Measurements from ENCODE around the gene TTC21B.
A peak's percentile ranks its signal among the peaks of the same experiment; 100 is the strongest.
"Not testable (repeated sequence)": the region's sequence is repeated elsewhere in the genome, so short reads cannot be mapped to it uniquely, and the experiment has no call there.

The TTC21B gene

DNA sequence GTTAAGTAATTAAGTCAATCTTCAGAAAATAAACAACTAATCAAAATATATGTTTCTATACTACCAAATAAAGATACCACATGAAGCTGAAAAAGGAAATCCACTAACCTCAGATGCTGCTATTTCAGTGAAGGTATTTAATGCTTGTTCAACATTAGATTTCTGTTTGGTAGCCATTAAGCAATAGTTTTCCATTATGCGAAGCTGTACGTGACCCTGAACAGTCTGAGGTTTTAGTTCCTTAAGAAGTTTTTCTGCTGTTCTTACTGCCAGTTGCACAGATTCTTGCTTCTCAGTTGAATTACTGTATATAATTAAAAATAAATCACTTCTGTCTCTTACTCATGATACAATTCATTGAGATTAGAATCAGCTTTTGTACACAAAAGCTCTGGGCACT lies 65.4 kb downstream of the TTC21B start:
- DNase-seq (ENCODE audit: low spot score) (no peak), FAIRE-seq (no peak)

DNA sequence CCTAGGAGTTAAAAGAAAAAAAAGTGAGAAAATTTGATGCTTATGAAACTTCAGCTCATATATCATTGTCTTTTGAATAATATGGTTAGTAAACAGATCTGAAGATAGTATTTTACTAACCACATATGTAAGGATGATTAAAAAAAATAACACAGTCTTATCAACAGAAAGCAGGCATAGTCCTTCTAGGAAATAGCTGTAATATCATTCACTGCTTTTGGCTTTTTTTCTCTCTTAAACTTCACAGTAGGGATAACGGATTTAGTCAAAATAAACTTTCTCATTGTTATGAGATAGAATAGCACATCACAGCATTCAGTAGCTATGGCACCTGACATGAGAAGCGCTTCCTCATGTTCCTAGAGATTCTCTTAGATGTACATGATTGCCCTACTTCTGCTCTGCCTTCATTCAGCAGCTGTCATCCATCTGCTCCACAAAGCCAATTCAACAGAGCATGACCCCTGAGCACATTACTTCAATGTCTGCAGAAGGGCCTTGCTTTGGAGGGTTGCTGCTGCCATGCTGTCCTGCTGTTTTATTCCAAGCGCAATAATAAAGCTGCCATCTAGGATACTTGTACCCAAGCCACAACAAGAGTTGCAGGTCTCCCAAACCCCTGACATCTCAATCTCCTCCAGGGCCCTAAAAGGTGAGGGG lies 67.0 kb downstream of the TTC21B start:
- FAIRE-seq (no peak), DNase-seq (ENCODE audit: low spot score) (no peak)

DNA sequence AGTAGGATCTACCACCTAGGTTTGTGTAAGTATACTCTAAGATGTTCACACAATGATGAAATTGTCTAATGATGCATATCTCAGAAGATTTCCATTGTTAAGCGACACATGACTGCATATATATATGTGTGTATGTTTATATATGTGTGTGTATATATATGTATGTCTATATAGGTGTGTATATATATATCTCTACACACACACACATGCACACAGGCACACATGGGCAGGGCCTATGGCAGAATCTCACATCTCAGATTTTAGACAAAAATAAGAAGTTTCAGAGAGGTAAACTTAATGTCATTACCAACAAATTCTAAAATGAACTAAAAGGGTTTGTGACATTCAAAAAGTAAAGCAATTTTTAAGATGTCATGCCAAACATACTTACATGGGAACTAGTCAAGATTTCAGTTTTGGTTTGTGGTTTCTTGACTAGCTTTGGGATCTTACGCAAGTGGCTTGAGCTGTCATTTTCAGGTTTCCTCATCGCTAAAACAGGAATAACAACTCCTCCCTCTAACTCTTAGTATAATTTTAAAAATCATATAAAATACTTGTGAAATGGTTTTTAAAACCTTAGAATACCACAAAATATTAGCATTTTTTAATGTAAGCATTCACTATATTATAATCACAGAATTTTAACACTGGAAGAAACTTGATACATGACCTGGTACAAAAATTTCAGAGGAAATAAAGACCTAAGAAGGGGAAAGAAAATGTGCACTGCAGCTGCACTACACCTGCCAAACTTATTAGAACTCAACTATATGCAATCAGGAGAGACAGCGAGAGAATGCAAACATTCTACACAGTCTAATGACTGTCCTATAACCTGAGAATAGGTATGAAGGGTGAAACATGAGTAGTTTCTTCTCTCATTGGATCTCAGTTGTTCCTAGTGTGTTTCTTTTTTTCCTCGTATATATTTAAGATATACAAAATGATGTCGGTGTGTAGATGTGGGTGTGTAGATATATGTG lies 75.7 kb downstream of the TTC21B start:
- no peak for DNase-seq (ENCODE audit: low spot score)

GRCh38 chr2:165876712-165877111 lies 76.9 kb downstream of the TTC21B start:
- DNase-seq (ENCODE audit: low spot score) (no peak), FAIRE-seq (no peak)

More for the DNA sequence above, 75.7 kb downstream of the TTC21B start:
- no peak for FAIRE-seq

DNA sequence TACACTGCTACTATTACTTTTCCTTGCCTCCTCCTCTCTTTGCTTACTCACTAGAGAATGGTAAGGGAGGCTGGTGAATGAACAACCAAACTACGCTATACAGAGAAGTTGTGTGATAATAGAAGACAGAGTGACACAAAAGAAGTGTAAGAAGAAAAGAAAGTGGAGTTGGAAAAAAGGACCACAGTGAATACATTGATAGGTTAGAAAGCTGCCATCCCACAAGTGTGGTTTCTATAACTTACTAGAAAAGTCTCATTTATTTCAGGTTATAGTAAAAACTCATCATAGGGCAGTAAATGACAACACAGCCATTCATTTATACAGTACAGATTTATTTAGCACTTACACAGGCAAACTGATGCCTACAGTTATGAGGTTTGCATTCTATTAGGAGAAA lies 77.3 kb downstream of the TTC21B start:
- DNase-seq (ENCODE audit: low spot score): no peak
- no peak for FAIRE-seq

DNA sequence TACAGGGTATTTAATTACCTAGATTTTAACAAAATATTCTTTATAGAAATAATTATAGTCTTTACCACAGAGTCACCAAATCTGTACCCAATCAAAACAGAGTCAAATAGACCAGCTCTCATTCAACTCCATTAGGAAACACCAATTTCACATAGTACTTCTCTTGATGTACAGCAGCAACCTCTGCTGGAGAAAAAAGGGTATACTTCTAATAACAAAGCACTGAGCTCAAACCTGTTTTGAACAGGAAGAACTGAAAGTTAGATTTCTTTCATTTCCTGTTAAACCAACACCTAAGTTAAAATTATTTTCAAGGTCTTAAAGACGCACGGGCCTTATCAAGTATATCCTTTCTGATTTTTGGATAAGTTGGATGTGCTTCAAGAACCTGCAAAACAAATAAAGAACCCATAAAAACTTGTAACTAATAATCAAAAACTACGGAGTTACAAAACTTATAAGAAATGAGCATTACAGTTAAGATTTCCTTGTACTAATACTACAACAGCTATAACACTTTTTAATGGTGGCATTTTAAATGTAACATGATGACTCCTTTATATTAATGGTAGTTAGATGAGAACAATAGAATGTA lies 79.0 kb downstream of the TTC21B start:
- FAIRE-seq (peak; percentile 77), DNase-seq (ENCODE audit: low spot score) (peak; percentile 36)

DNA sequence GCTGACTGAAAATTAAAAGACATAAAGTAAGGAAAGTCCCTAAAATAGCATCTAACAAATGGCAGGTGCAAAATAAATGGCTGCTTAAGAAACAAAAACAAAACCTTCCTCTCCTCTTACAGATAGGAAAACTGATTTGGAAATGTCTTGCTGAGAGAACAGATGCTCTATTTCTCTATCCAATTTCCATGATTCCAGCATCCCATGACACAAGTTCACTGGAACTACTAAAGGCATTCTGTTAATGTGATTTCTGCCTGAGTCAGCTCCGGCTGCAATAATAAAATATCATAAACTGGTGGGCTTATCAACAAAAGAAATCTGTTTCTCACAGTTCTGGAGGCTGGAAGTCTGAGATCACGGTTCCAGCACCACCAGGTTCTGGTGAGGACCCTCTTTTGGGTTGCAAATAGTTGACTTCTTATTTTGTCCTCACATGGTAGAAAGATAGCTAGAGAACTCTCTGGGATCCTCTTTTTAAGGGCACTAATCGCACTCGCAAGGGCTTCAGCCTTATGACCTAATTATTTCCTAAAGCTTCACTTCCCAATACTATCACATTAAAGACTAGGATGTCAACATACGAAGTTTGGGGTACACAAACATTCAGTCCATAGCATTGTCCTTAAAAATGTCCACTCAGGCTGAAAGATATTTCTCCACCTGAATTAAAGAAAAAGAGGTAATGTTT lies 81.3 kb downstream of the TTC21B start:
- no peak for FAIRE-seq
- no peak for DNase-seq (ENCODE audit: low spot score)

DNA sequence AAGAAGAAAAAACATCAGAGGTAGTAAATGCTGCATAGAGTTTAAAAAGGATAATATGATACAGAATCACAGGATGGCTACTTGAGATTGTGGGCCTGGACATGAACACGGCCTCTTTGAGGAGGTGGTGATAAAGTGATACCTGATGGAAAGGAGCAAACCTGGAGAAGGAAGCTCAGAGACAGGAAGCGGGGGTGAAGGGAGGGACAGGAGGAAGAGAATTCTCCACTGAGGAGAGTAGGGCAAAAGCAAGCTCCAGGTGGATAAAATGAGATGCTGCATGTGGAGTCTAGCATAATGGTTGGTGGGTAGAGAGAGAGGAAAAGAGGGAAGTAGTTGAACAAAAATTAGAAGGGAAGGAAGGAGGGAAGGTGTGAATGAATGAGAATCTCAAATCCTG lies 82.6 kb downstream of the TTC21B start:
- DNase-seq (ENCODE audit: low spot score) (no peak), FAIRE-seq (no peak)

GRCh38 chr2:165870346-165870745 lies 83.2 kb downstream of the TTC21B start:
- DNase-seq (ENCODE audit: low spot score): no peak
- FAIRE-seq: no peak

GRCh38 chr2:165868211-165868610 lies 85.4 kb downstream of the TTC21B start:
- DNase-seq (ENCODE audit: low spot score): no peak
- FAIRE-seq: no peak

DNA sequence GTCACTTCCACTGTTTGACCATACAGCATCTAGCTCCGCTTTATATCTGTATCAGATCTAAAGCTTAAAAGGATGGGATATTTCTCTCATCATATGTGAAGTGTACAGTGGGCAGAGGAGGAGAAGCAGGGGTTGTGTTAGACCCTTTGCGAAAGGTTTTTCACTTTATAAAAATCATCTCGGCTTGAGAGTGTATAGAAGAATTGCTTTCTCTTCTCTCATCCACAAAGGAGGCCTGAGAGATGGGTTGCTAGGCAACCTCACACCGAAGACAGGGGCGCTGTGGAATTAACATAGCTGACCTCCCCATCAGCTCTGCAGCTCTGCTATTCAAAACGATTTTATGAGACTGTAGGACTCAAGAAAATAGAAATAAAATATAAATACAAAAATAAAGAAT lies 89.3 kb downstream of the TTC21B start:
- DNase-seq (ENCODE audit: low spot score) (no peak), FAIRE-seq (no peak)

GRCh38 chr2:165863810-165864261 lies 89.7 kb downstream of the TTC21B start:
- FAIRE-seq: no peak
- no peak for DNase-seq (ENCODE audit: low spot score)

GRCh38 chr2:165861083-165861482 lies 92.5 kb downstream of the TTC21B start:
- FAIRE-seq; DNase-seq (ENCODE audit: low spot score): not testable (repeated sequence)

DNA sequence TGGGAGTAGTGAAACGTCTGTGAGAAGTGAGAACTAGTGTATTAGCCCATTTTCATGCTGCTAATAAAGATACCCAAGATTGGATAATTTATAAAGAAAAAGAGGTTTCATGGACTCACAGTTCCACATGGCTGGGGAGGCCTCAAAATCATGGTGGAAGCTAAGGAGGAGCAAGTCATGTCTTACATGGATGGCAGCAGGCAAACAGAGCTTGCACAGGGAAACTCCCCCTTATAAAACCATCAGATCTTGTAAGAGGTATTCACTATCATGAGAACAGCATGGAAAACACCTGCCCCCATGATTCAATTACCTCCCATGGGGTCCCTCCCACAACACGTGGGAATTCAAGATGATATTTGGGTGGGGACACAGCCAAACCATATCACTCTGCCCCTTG lies 93.9 kb downstream of the TTC21B start:
- not testable (repeated sequence) for FAIRE-seq; DNase-seq (ENCODE audit: low spot score)

DNA sequence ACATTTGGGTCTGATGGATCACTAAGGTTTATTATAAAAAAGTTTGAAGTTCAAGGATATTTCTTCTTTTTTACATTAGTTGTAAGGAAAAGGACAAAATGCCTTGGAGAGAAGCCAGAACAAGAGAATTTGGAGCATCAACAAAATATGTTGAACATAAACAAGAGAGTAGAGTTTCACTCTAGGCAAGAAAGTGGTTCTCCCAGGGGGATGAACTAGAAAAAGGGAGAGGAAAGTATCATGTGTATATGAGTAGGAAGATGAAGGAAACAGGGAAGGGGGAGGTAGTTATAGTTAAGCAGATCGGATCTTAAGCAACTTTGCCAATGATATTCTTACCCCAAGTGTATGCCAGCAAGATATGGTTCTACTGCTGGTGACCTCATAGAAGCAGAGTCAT lies 95.7 kb downstream of the TTC21B start:
- FAIRE-seq: no peak
- DNase-seq (ENCODE audit: low spot score): no peak

GRCh38 chr2:165852394-165852793 lies 101.2 kb downstream of the TTC21B start:
- FAIRE-seq: no peak

DNA sequence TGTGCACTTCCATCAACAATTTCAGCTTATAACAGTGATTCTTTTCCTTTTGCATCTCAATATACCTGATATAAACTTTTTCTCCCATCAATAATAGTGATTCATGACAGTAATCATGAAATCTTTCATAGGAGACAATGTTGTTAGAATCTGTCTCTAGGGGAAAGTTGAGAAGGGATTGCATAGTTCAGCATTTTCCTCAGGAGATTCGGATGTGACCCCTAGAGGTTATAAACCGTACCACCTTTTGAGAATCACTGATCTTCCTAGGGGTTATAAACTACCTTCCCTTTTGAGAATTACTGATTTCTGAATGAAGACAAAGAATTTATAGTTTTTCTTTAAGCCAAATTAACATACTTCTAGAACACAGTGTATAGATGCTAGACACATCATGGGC lies 106.6 kb downstream of the TTC21B start:
- DNase-seq (ENCODE audit: low spot score) (no peak), FAIRE-seq (no peak)

More at GRCh38 chr2:165852394-165852793, 101.2 kb downstream of the TTC21B start:
- no peak for DNase-seq (ENCODE audit: low spot score)

- no peak for FAIRE-seq
- DNase-seq (ENCODE audit: low spot score): no peak
Observed at GRCh38 chr2:165846056-165846455, 107.5 kb downstream of the TTC21B start.

DNA sequence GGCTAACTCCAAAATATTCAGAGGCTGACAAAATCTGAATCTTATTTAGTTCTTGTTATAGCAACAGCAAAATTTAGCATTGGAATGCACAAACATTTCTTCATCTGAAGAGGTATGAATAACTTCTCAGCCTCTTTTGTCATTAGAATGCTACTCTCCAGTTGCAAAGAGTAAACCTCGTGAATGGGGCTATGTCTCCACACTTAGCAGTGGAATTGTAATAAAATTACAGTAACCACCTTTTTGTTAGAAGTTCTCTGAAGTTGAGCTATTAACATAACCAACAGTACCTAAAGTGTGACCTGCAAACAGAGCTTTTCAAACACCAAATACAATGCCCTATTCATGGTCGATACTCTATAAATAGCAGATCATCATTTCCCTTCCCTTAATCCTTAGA lies 109.4 kb downstream of the TTC21B start:
- FAIRE-seq (no peak), DNase-seq (ENCODE audit: low spot score) (no peak)

GRCh38 chr2:165843351-165843750 lies 110.2 kb downstream of the TTC21B start:
- FAIRE-seq (no peak), DNase-seq (ENCODE audit: low spot score) (no peak)

DNA sequence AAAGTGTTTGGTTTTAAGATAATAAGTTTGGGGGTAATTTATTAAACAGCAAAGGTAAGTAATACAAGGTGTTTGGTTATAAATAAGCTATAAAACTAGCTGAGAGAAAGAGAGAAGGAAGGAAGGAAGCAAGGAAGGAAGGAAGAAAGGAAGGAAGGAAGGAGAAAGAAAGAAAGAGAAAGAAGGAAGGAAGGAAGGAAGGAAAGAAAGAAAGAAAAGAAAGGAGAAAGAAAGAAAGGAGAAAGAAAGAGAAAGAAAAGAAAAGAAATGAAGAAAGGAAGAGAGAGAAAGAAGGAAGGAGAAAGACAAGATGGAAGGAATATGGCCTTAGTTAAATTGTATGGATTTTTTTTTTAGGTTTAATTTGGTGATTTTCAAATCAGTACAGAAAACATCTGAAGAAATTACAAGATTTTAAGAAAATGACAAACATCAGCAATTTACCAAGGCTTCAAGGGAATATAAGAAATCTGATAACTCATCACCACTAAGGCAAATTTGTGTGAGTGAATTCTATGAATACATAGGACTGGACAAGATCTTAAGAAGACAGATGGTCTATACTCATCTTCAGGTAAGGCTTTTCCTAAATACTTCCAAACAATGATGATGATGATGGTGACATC lies 113.1 kb downstream of the TTC21B start:
- FAIRE-seq (no peak), DNase-seq (ENCODE audit: low spot score) (no peak)
